Activated CD4-positive, alpha-beta T cell treated with anti-CD3 and anti-CD28 coated beads, Interleukin-2, amount 10 ng/mL, durations not matched to agents 24 days and 14 days (primary cell): ENCODE measurements around the gene SKP1. TPM values are rescaled to one million over a fixed set of nuclear protein-coding genes. Genes with fewer than 3 reads are reported as not detected.

Experiments used
- DNase-seq: peaks from one replicate; pipeline ENCODE4 v3.0.0; 2022
- H3K27ac Mint-ChIP-seq: one replicate; pipeline ENCODE4 v1.8.0; 2022; ENCODE audit warnings: mild to moderate bottlenecking, mixed read lengths
- H3K27me3 Mint-ChIP-seq: one replicate; pipeline ENCODE4 v1.8.0; 2022; ENCODE audit warnings: mixed read lengths
- H3K36me3 Mint-ChIP-seq: one replicate; pipeline ENCODE4 v1.8.0; 2022; ENCODE audit warnings: low read depth, mild to moderate bottlenecking, mixed read lengths
- H3K4me1 Mint-ChIP-seq: one replicate; pipeline ENCODE4 v1.8.0; 2021; ENCODE audit warnings: mixed read lengths
- H3K4me3 Mint-ChIP-seq: one replicate; pipeline ENCODE4 v1.8.0; 2022; ENCODE audit warnings: mild to moderate bottlenecking, moderate library complexity, mixed read lengths
- H3K9me3 Mint-ChIP-seq: one replicate; pipeline ENCODE4 v1.8.0; 2021; ENCODE audit warnings: mixed read lengths
- intact Hi-C: fragments of 100-400 bp; cut with micrococcal nuclease; formaldehyde crosslinking; loops from one replicate; pipeline ENCODE4 v1.15.1; 2023
- total RNA-seq: library from RNA; stranded (reverse); gene quantifications from 2 replicates; pipeline ENCODE4 v1.2.3, GENCODE V29; 2022

Gene SKP1
- total RNA-seq, 1 donor from 2014 or later: 266 TPM

DNA sequence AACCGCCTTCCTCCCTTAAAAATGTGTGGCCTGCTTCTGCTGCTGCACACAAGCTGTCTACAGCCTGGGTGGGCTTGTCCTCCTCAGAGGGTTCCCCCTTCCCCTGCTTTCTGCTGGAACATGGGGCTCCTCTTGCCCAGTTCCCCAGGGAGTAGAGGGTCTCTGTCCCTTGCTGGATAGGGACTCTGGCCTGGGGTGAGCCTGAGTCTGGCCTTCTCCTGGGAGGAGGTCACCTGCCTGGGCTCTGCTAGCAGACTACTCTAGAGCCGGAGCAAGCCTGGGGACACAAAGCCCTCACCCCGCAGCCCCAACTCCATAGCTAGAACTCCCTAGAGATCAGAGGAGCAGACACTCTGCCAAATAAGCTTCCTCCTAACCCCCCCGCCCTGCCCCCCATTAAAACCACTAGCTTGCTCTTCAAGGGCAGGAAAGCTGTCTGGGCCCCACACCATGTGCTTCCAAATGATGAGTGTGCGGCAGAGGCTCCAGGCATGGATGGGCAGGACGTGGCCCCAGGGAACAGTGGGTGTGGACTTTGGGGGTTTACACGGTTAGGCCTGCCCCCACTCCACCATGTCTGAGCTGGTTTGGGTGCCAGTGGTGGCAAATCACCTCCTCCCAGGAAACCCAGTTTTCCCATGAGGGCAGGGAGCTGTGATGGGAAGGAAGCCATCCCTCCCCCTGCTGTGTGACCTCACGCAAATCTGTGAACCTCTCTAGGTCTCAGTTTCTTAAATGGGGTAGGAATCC lies 52.3 kb downstream of the SKP1 start:
- intact Hi-C loops: no loop called here
- Mint-ChIP-seq H3K27me3 (peaks cover 8% of the 10 kb centered on the region), H3K36me3 (peaks cover 72% of the 10 kb centered on the region), H3K9me3 (no peaks in the 10 kb centered on the region), H3K27ac (peak overlapping the region; percentile 91), H3K4me1 (peaks cover 80% of the 10 kb centered on the region), H3K4me3 (peak overlapping the region; percentile 79)
- no peak for DNase-seq

DNA sequence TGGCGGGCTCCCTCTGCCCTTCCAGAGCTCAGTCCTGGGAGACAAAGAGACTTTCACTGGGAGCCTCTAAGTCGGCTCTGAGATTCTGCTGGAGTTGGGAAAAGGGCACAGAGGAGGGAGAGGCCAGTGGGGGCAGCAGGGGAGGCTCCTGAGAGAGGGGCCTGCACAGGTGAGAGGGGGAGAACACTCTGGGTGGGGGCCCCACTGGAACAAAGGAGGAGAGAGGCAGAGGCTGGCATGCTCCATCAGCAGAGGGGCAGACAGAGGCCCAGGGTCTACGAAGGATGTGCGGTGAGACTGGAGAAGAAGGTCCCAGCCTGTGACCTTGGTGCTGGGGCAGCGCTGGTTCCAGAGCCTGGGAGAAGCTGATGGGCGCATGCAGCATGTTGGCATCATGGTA lies 53.4 kb downstream of the SKP1 start:
- Mint-ChIP-seq H3K36me3 (peaks cover 76% of the 10 kb centered on the region), H3K27me3 (peaks cover 9% of the 10 kb centered on the region), H3K4me3 (peak overlapping the region; percentile 79), H3K4me1 (peaks cover 78% of the 10 kb centered on the region), H3K9me3 (no peaks in the 10 kb centered on the region), H3K27ac (peak overlapping the region; percentile 62)
- DNase-seq: no peak
- intact Hi-C loops: no loop called here

DNA sequence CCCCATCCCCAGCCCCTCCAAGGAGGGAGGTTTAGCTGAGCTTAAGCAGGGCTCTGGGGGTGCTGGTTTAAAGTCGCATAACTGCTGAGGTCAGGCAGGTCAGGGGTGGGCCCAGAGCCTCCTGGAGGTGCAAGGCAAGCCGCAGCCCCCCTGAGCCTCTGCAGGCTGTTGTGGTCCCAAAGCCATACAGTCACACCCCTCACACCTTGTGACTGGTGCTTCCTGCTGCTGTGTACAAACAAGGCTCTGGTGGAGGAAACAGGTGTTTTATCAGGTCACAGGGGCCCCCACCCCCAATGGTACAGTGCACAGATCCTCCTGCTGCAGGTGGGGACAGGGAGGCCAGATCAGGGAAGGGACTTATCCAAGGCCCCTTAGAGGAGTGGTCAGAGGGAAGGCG lies 54.2 kb downstream of the SKP1 start:
- DNase-seq: peak; percentile 81
- intact Hi-C loops: no loop called here
- Mint-ChIP-seq H3K9me3 (no peaks in the 10 kb centered on the region), H3K4me3 (peak overlapping the region; percentile 79), H3K36me3 (peaks cover 78% of the 10 kb centered on the region), H3K27ac (peak overlapping the region; percentile 70), H3K4me1 (peaks cover 80% of the 10 kb centered on the region), H3K27me3 (peaks cover 11% of the 10 kb centered on the region)

DNA sequence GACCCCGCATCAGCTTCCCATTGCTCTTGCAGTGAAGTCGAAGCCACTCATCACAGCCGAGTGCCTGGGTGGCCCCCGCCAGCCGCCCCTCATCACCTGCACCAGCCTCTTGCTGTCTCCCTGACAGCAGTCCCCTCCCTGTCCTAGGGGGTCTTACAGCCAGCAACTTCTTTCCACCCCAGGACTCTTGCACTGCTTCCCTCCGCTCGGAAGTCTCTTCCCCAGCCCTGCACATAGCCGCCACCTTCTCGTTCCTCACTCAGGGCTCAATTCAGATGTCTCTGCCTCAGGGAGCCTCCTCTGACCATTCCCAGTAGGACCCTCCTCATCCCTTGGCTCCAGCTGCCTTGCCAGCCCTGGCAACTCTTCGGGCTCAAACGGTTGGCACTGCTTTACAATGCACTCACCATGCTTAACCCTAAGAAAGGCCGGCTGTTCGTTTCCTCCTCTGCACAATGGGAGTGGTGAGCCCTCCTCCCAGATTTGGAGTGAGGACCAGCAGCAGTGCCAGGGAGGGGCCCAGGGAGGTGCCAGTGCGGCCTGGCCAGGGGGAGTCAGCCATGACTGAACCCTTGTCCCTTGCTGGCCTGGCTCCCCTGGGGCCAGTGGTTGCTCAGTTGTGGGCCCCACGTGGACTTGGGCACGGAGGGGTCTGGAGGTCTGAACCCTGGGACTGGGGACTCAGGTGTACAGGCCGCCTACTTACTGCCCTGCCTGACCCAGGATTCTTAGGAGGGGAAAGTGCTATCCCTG lies 56.2 kb downstream of the SKP1 start:
- Mint-ChIP-seq H3K27ac (peak overlapping the region; percentile 50), H3K4me1 (peaks cover 73% of the 10 kb centered on the region), H3K4me3 (peak overlapping the region; percentile 79), H3K9me3 (no peaks in the 10 kb centered on the region), H3K27me3 (peaks cover 14% of the 10 kb centered on the region), H3K36me3 (peaks cover 80% of the 10 kb centered on the region)
- DNase-seq: no peak
- intact Hi-C loops: no loop called here

DNA sequence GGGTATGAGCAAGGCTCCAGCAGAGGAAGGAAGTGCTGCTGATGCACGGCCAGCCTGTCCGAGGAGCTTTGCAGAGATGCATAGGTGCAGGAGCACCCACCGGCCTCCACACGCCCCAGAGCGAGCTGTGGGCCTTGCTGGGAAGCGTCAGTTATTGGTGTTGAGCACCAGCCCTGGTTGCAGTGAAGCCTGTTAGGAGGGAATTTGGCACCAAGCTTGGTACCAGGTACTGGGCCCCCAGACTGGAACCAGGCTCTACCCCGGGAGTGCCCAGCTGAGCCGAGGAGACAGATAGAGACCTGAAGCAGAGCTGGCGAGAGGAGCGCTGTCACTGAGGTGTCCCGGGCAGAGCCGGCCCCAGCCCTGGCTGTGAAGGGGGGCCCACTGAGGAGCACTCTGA lies 57.0 kb downstream of the SKP1 start:
- H3K9me3 Mint-ChIP-seq: no peaks in the 10 kb centered on the region
- H3K4me3 Mint-ChIP-seq: peak overlapping the region; percentile 79
- peak overlapping the region; percentile 50 for H3K27ac Mint-ChIP-seq
- peaks cover 66% of the 10 kb centered on the region for H3K4me1 Mint-ChIP-seq
- H3K36me3 Mint-ChIP-seq: peaks cover 77% of the 10 kb centered on the region
- intact Hi-C loops: loop anchor here (2.0 kb wide), 1 partner anchor 13 kb away; no protein-coding TSS in a partner anchor
- peak; percentile 65 for DNase-seq
- H3K27me3 Mint-ChIP-seq: peaks cover 14% of the 10 kb centered on the region

DNA sequence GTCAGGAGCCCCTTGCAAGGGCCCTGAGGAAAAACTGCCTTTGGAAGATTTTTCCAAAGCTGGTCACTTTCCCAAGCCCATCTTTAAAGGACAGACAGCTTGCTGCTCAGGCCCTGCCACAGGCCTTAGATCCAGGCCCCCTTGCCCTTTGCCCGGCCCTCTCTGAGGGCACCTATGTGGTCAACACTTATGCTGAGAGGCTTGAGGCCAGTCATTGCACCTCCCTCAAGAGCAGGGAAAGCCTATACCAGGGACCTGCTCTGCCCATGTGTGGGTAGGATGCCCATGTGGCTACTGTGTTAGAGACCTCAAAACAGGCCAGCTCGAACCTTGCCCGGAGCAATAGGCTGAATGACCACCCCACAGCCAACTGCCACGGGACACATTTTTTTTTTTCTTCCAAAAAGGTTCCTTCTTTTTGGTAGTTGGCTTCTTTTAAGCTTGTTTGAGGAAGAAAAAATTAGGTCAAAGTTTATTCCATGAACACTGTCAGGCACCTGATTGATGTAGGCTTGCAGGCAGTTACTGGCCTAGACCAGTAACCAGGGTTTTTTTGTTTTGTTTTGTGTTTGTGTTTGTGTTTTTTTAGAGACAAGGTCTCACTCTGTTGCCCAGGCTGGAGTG lies 58.4 kb downstream of the SKP1 start:
- peaks cover 66% of the 10 kb centered on the region for H3K4me1 Mint-ChIP-seq
- no peak overlapping the region for H3K27ac Mint-ChIP-seq
- intact Hi-C loops: loop anchor here (1.0 to 2.0 kb wide), 2 partner anchors 9 to 14 kb away; no protein-coding TSS in a partner anchor
- peaks cover 18% of the 10 kb centered on the region for H3K27me3 Mint-ChIP-seq
- H3K36me3 Mint-ChIP-seq: peaks cover 67% of the 10 kb centered on the region
- DNase-seq: no peak
- no peaks in the 10 kb centered on the region for H3K9me3 Mint-ChIP-seq
- peak overlapping the region; percentile 79 for H3K4me3 Mint-ChIP-seq

DNA sequence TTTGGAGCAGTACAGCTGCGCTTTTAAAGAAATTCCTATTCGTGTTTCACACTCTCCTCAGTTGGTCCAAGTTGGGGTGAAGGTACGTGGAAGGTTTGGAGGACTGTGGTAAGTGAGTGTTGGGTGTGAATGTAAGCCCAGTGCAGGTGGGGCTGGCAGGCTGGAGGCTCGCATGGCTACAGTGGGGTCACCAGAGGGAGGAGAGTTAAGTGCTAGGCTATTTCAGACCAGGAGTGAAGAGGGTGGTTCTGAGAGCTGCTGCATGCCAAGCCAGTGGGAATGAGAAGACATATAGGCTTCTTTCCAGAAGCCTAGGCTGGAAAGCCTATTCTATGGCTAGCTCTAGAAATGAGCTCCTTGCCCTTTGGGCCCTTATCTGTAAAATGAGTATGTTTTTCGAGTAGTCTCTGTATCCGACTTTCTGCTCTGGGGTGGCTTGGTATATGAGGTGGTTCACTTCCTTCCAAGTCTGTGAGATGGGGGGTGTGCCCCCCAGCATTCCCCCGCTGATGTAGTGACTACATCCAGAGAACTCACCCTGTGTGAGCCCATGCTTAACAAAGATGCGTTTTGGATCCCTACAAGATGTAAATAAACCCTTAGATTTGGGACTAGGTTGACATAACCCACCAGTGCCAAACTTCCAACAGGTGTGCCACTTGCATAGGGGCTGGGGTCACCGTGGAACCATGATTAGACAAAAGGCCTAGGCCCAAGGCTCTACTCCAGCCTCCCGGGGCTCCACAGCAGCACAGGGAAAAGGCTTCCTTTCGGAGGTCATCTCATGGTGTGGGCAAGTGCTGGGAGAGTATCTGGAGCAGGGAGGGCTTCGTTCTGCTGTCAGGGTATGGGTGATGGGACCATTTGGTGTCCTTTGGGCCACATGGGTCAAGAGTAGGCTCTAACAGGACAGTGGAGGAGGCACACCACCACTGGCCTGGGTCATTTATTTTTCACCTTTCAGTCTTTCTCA lies 59.7 kb downstream of the SKP1 start:
- peaks cover 66% of the 10 kb centered on the region for H3K4me1 Mint-ChIP-seq

DNA sequence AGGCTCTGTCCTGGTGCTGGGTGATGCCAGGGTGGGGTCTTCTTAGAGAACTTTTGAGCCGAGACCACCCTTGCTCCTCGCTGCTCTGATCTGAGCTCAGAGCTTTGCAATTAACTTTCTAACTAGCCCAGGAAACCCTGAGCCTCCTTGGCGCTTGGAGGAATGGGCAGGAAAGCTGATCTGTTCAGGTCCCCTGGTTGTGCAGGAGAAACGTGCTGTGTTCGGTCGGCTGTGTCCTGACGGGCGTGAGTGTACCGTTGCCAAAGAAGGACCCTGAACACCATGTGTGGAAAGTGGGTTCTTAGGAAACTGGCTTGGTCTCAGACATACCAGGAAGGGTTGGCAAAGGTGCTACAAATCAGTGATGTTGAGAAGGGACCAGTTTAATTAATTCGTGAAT lies 60.5 kb downstream of the SKP1 start:
- no peak for DNase-seq
- H3K27me3 Mint-ChIP-seq: peaks cover 18% of the 10 kb centered on the region
- peaks cover 68% of the 10 kb centered on the region for H3K4me1 Mint-ChIP-seq
- peaks cover 56% of the 10 kb centered on the region for H3K36me3 Mint-ChIP-seq
- H3K4me3 Mint-ChIP-seq: peak overlapping the region; percentile 79
- no peaks in the 10 kb centered on the region for H3K9me3 Mint-ChIP-seq
- intact Hi-C loops: no loop called here
- peak overlapping the region; percentile 80 for H3K27ac Mint-ChIP-seq

More for the DNA sequence above, 59.7 kb downstream of the SKP1 start:
- H3K4me3 Mint-ChIP-seq: peak overlapping the region; percentile 79
- peaks cover 61% of the 10 kb centered on the region for H3K36me3 Mint-ChIP-seq
- H3K27me3 Mint-ChIP-seq: peaks cover 19% of the 10 kb centered on the region
- H3K9me3 Mint-ChIP-seq: no peaks in the 10 kb centered on the region
- no peak for DNase-seq
- peak overlapping the region; percentile 62 for H3K27ac Mint-ChIP-seq
- intact Hi-C loops: no loop called here

DNA sequence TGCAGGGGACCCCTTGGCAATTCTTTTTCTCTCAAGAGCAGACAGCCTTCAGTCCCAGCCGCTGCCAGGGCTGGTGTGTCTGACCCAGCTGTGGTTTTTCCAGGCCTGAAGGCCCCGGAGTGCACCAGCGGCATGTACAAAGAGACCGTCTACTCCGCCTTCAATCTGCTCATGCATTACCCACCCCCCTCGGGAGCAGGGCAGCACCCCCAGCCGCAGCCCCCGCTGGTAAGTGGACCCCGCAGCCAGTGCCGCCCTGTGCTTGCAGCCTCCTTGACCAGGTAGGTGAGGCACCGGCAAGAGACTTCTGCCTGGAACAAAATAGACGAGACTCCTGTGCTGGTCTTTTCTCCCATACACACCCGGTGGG lies 61.0 kb downstream of the SKP1 start:
- Mint-ChIP-seq H3K36me3 (peaks cover 52% of the 10 kb centered on the region), H3K4me3 (peak overlapping the region; percentile 79), H3K27me3 (peaks cover 16% of the 10 kb centered on the region), H3K27ac (peak overlapping the region; percentile 80), H3K9me3 (no peaks in the 10 kb centered on the region), H3K4me1 (peaks cover 69% of the 10 kb centered on the region)
- peak; percentile 71 for DNase-seq
- intact Hi-C loops: no loop called here

DNA sequence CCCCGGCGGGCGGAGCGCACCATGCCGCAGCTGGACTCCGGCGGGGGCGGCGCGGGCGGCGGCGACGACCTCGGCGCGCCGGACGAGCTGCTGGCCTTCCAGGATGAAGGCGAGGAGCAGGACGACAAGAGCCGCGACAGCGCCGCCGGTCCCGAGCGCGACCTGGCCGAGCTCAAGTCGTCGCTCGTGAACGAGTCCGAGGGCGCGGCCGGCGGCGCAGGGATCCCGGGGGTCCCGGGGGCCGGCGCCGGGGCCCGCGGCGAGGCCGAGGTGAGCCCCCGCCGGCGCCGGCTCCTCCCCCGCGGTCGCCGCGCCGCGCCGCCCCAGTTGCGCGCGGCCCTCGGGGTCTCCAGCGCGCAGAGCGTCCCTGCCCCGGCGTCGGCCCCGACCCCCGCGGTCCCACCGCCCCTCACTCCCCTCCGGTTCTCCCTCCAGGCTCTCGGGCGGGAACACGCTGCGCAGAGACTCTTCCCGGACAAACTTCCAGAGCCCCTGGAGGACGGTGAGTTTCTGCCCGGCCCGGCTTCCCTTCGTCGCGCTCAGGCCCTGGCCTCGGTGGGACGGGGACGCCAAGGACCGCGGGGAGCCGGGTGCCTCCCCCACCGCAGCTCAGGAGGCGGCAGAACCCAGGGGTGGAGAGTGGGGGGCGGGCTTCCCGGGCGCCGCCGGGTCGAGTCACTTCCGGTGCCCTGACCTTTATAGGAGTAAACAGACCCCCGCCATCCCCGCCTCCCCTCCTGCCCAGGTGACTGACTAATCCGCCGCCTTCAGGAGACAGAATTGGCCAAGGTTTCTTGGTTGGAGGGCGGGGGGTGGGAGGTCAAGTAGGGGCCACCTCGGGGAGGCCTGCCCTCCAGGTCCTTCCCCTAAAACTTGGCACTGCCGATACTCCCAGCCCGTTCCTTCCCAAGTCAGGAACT lies 61.6 kb downstream of the SKP1 start:
- no peaks in the 10 kb centered on the region for H3K9me3 Mint-ChIP-seq
- H3K27me3 Mint-ChIP-seq: peaks cover 16% of the 10 kb centered on the region
- H3K27ac Mint-ChIP-seq: peak overlapping the region; percentile 80
- H3K4me3 Mint-ChIP-seq: peak overlapping the region; percentile 79
- peaks cover 45% of the 10 kb centered on the region for H3K36me3 Mint-ChIP-seq
- intact Hi-C loops: loop anchor here (1.0 kb wide), 1 partner anchor 23 kb away; no protein-coding TSS in a partner anchor
- DNase-seq: peak; percentile 90
- H3K4me1 Mint-ChIP-seq: peaks cover 70% of the 10 kb centered on the region

DNA sequence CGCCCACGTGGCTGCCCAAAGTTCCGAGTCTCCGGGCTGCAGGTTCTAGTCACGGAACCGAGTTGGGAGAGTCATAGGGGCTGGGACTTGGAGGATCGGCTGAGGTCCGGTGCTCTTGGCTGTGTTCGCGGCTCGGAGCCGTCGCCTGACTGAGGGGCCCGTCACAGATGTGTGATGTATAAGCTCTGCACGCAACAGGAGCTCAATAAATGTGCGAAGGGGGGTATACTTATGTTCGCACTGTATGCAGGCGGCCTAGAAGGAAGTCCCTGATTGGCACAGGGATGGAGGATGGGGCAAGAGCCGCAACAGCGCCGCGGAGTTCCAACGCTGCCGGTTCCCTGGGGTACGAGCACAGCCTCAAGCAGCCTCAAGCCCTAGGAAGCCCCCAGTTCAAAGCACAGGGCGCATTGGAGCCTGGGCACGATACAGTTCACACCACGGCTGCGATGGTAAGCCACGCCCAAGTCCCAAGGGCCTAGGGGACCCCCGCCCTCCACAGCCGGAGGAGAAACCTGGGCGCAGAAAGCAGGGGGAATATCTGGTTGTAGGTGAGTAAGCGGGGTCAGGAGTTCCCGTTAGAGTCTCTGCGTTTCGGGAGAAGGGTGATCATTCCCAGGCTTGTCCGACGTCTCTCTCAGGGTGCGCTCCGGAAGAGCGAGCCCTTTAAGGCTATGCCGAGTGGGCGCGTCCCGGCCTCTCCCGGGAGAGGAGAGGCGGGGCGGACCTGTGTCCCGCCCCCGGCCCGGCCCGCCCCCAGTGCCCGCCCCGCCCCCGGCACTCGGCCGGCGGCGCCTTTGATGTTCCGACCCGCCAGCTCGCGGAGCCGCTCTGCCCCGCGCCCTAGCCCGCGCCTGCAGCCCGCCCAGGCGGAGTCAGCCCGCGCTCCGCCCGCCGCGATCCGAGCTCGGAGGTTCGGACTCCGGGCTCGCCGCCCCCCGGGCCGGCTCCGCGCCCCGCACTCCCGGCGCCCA lies 62.6 kb downstream of the SKP1 start, which contains the start of gene TCF7:
TSS of gene TCF7 (plus strand) at position 780 of the 974 bp plus-strand sequence. CDS start 226 bp downstream, outside the sequence.
- Mint-ChIP-seq H3K36me3 (peaks cover 36% of the 10 kb centered on the region), H3K4me1 (peaks cover 63% of the 10 kb centered on the region), H3K27me3 (peaks cover 12% of the 10 kb centered on the region)

More for the DNA sequence above, 62.6 kb downstream of the SKP1 start, which contains the start of gene TCF7:
- Mint-ChIP-seq H3K9me3 (no peaks in the 10 kb centered on the region), H3K4me3 (peak within 1 kb of the TSS; percentile 87), H3K27ac (peak within 1 kb of the TSS; percentile 89)
- intact Hi-C loops: loop anchor here (1.0 kb wide), 1 partner anchor 24 kb away; no protein-coding TSS in a partner anchor
- peak; percentile 92 for DNase-seq
